K562 (cell line): ENCODE measurements around the gene GABRP. TPM values are rescaled to one million over a fixed set of nuclear protein-coding genes. Genes with fewer than 3 reads are reported as not detected.

ENCODE experiments used
- ATAC-seq: fragments of 200-7000 bp; cut with Tn5 transposase; 3 replicates; pipeline ENCODE4 v1.9.1; 2020; ENCODE audit warnings: moderate library complexity
- BruUV-seq: library from RNA; stranded (reverse); fragments of 400-500 nt; replicated peaks from 2 replicates; lab custom pipeline; 2021; lab: Mats Ljungman, UMichigan
- CTCF ChIA-PET: fragments of 300-600 bp; formaldehyde crosslinking; extraction: SDS; loops from one replicate; lab custom pipeline; 2021; ENCODE audit warnings: low intra/inter-chr PET ratio; lab: Yijun Ruan, JAX
- POLR2A ChIA-PET: fragments of 300-600, 350-650 bp; sonication (Branson Sonifier 250); formaldehyde crosslinking; extraction: SDS; loops from one replicate; lab custom pipeline; 2021; ENCODE audit warnings: antibody characterized with exemption, inconsistent platforms; lab: Yijun Ruan, JAX
- DNase-seq, 4 experiments: peaks; one replicate each; pipeline versions ENCODE4 v3.0.0 to v3.0.0-alpha.2; 2011 to 2018; ENCODE audit warnings: low spot score in 3 of 4, mixed read lengths in 3 of 4; ENCODE audit errors: extremely low read depth in 1 of 4
- FAIRE-seq: peaks from 2 replicates; lab custom pipeline; 2011; peaks lifted over from hg19 to GRCh38; lab: Jason Lieb, UNC
- H2AFZ ChIP-seq: 2 replicates; pipeline ENCODE4 v1.6.0; 2011; ENCODE audit warnings: low read depth, low read length, control low read depth, inconsistent platforms
- H3K27ac ChIP-seq: fragments of 200-600 bp; 3 replicates; pipeline ENCODE4 v1.8.0; 2011; ENCODE audit warnings: low read depth, mild to moderate bottlenecking, control low read depth, inconsistent platforms, low read length, moderate library complexity, mixed read lengths; ENCODE audit errors: extremely low read depth
- H3K27me3 ChIP-seq, 2 experiments: fragments of 300-600 bp in 1 of 2; 2 replicates in 1 of 2; 3 replicates in 1 of 2; pipeline versions ENCODE4 v1.6.0 to v1.8.0; 2011; ENCODE audit warnings: inconsistent platforms in 2 of 2, low read length in 2 of 2, mild to moderate bottlenecking in 1 of 2, mixed read lengths in 1 of 2, moderate library complexity in 1 of 2; ENCODE audit not compliant: control insufficient read depth in 2 of 2, insufficient read depth in 2 of 2
- H3K36me3 ChIP-seq: fragments of 300-600 bp; 3 replicates; pipeline ENCODE4 v1.8.0; 2011; ENCODE audit warnings: mild to moderate bottlenecking, low read length, inconsistent platforms; ENCODE audit not compliant: control insufficient read depth, insufficient read depth
- H3K4me1 ChIP-seq, 2 experiments: fragments of 200-600 bp in 1 of 2; replicated peaks in 1 of 2; 2 replicates in 1 of 2; 3 replicates in 1 of 2; pipeline versions ENCODE4 v1.5.1 to v1.8.0; 2011; ENCODE audit warnings: inconsistent platforms in 2 of 2, low read length in 2 of 2, mild to moderate bottlenecking in 1 of 2, mixed read lengths in 1 of 2, moderate library complexity in 1 of 2; ENCODE audit not compliant: control insufficient read depth in 2 of 2, insufficient read depth in 2 of 2
- H3K4me2 ChIP-seq: 2 replicates; pipeline ENCODE4 v1.6.1; 2011; ENCODE audit warnings: low read length, control low read depth, inconsistent platforms, mixed read lengths; ENCODE audit not compliant: insufficient read depth
- H3K4me3 ChIP-seq: fragments of 200-600 bp; sonication (generic), shearing (Covaris generic); 2 replicates; pipeline ENCODE4 v1.5.1; 2016; ENCODE audit warnings: control low read depth, inconsistent platforms
- H3K79me2 ChIP-seq: fragments of 200-600 bp; 3 replicates; pipeline ENCODE4 v1.8.0; 2011; ENCODE audit warnings: low read length, inconsistent platforms; ENCODE audit not compliant: control insufficient read depth, insufficient read depth
- H3K9ac ChIP-seq, 2 experiments: 2 replicates each; pipeline versions ENCODE4 v1.6.0 to v1.6.1; 2011; ENCODE audit warnings: low read depth in 2 of 2, low read length in 2 of 2, control low read depth in 1 of 2, inconsistent platforms in 1 of 2, mild to moderate bottlenecking in 1 of 2, mixed read lengths in 1 of 2; ENCODE audit not compliant: insufficient read depth in 1 of 2
- H3K9me1 ChIP-seq: one replicate; pipeline ENCODE4 v1.6.0; 2011; ENCODE audit warnings: inconsistent platforms, mild to moderate bottlenecking, low read length, moderate library complexity; ENCODE audit not compliant: control insufficient read depth, insufficient read depth
- H3K9me3 ChIP-seq: replicated peaks from 2 replicates; pipeline ENCODE4 v1.5.1; 2011; ENCODE audit warnings: low read depth, low read length, inconsistent platforms; ENCODE audit not compliant: control insufficient read depth, insufficient read depth
- H4K20me1 ChIP-seq: replicated peaks from 2 replicates; pipeline ENCODE4 v1.6.1; 2011; ENCODE audit warnings: low read length, inconsistent platforms, mixed read lengths; ENCODE audit not compliant: control insufficient read depth, insufficient read depth
- CBX8 ChIP-seq: fragments of 200-600 bp; sonication (generic); IDR thresholded peaks from 2 replicates; pipeline ENCODE4 v1.6.1; 2012; ENCODE audit warnings: borderline replicate concordance, mixed run types, low read depth, mild to moderate bottlenecking, moderate library complexity, mixed read lengths, low read length, control low read depth, inconsistent platforms; ENCODE audit not compliant: poor library complexity, severe bottlenecking; ENCODE audit errors: extremely low read depth
- CEBPZ ChIP-seq: fragments of 150-350 bp; IDR thresholded peaks from 2 replicates; pipeline ENCODE4 v1.6.1; 2014; ENCODE audit warnings: low read depth, mild to moderate bottlenecking, low read length, borderline replicate concordance
- ELF1 ChIP-seq: fragments of 200-800 bp; sonication (Bioruptor generic); IDR thresholded peaks from 2 replicates; pipeline ENCODE4 v1.6.1; 2016; ENCODE audit warnings: missing genetic modification characterization, missing compliant biosample characterization
- ELF2 ChIP-seq: fragments of 250-450 bp; sonication (Bioruptor Pico); IDR thresholded peaks from 2 replicates; pipeline ENCODE4 v1.5.0; 2021; ENCODE audit warnings: mild to moderate bottlenecking
- GABPA ChIP-seq: fragments of 200-800 bp; sonication (Bioruptor generic); conservative IDR thresholded peaks from 2 replicates; pipeline ENCODE4 v1.6.1; 2016; ENCODE audit warnings: low read depth, missing genetic modification characterization, missing compliant biosample characterization
- GABPB1 ChIP-seq: sonication (generic); formaldehyde crosslinking; IDR thresholded peaks from 2 replicates; pipeline ENCODE4 v1.8.0; 2022; ENCODE audit warnings: mild to moderate bottlenecking, missing genetic modification reagents
- HDAC2 ChIP-seq: fragments of 450-650 bp; IDR thresholded peaks from 2 replicates; pipeline ENCODE4 v1.6.1; 2016; ENCODE audit warnings: mild to moderate bottlenecking
- KHSRP ChIP-seq: fragments of 450-650 bp; IDR thresholded peaks from 2 replicates; pipeline ENCODE4 v1.6.1; 2017
- RAD21 ChIP-seq, 2 experiments: fragments of 250-450 bp in 1 of 2; fragments of 450-650 bp in 1 of 2; sonication (Bioruptor Pico) in 1 of 2; formaldehyde crosslinking in 1 of 2; IDR thresholded peaks in 1 of 2; conservative IDR thresholded peaks in 1 of 2; 2 replicates each; pipeline versions ENCODE4 v1.4.0 to v1.8.0; 2020 to 2022; ENCODE audit warnings: mild to moderate bottlenecking in 2 of 2, moderate library complexity in 1 of 2
- SLC30A9 ChIP-seq: fragments of 250-450 bp; sonication (Bioruptor Pico); IDR thresholded peaks from 2 replicates; pipeline ENCODE4 v1.8.0; 2022; ENCODE audit warnings: mild to moderate bottlenecking, moderate library complexity
- TEAD2 ChIP-seq: fragments of 450-650 bp; IDR thresholded peaks from 2 replicates; pipeline ENCODE4 v1.6.1; 2016; ENCODE audit warnings: missing genetic modification characterization, control low read depth, missing compliant biosample characterization
- ZMIZ1 ChIP-seq, 2 experiments: fragments of 150-350 bp in 1 of 2; IDR thresholded peaks; 2 replicates each; pipeline ENCODE4 v1.6.1; 2012 to 2016; ENCODE audit warnings: low read depth in 2 of 2, low read length in 2 of 2, mild to moderate bottlenecking in 1 of 2, moderate library complexity in 1 of 2
- ZNF124 ChIP-seq: sonication (generic); formaldehyde crosslinking; IDR thresholded peaks from 2 replicates; pipeline ENCODE4 v1.8.1; 2022; ENCODE audit warnings: missing genetic modification reagents
- ZNF175 ChIP-seq: fragments of 200-800 bp; sonication (Bioruptor generic); IDR thresholded peaks from 2 replicates; pipeline ENCODE4 v1.6.1; 2016; ENCODE audit warnings: low read depth, mild to moderate bottlenecking, missing genetic modification characterization, missing compliant biosample characterization
- ZNF354B ChIP-seq: fragments of 250-450 bp; sonication (Bioruptor Pico); IDR thresholded peaks from 2 replicates; pipeline ENCODE4 v1.4.0; 2020
- ZNF436 ChIP-seq: fragments of 250-450, 450-650 bp; sonication (Bioruptor Pico); formaldehyde crosslinking; IDR thresholded peaks from 2 replicates; pipeline ENCODE4 v1.7.0; 2020; ENCODE audit warnings: mild to moderate bottlenecking
- ZNF707 ChIP-seq: fragments of 250-450 bp; sonication (Bioruptor Pico); conservative IDR thresholded peaks from 2 replicates; pipeline ENCODE4 v1.8.0; 2022; ENCODE audit warnings: inconsistent platforms, mild to moderate bottlenecking, moderate library complexity
- WGBS: fragments of 100-300 bp; shearing (Covaris generic); methylation state at CpG from one replicate; pipeline ENCODE4 v1.1.6; 2016; ENCODE audit warnings: low coverage, mixed read lengths; ENCODE audit not compliant: insufficient coverage; ENCODE audit errors: missing lambda C conversion rate; 5-methylcytosine and 5-hydroxymethylcytosine counted together
- in situ Hi-C: fragments of 300-500 bp; cut with MboI; formaldehyde crosslinking; loops from 4 replicates; pipeline ENCODE4 v1.15.0; 2018; ENCODE audit warnings: inconsistent platforms, mixed read lengths
- intact Hi-C: fragments of 100-400 bp; cut with micrococcal nuclease; formaldehyde crosslinking; loops from 2 replicates; pipeline ENCODE4 v1.14.2; 2022
- polyA plus RNA-seq, 8 experiments: library from polyadenylated mRNA; depleted of rRNA in 4 of 8; stranded (reverse) in 5 of 8; unstranded in 3 of 8; fragments of >200 nt; fragmentation: Nextera tagmentation in 2 of 8; fragmentation: Illumina TruSeq in 1 of 8; extraction: Ambion mirVana in 2 of 8; extraction: Trizol in 1 of 8; gene quantifications; 2 replicates each; pipeline versions ENCODE4 v1.2.1 to v1.2.3, GENCODE V29; 2011 to 2014; ENCODE audit warnings: inconsistent platforms in 1 of 8, missing spikeins in 1 of 8
- total RNA-seq, 7 experiments: library from RNA; depleted of rRNA in 6 of 7; stranded (reverse); fragments of >200 nt in 6 of 7; fragmentation: Illumina TruSeq in 2 of 7; extraction: Trizol in 2 of 7; gene quantifications; 2 replicates each; pipeline versions ENCODE4 v1.2.1 to v1.2.3, GENCODE V29; 2011 to 2021; ENCODE audit warnings: low replicate concordance in 1 of 7

The GABRP gene
- total and polyA plus RNA-seq, 9 of the 15 experiments (the other 6 are each of a cell fraction or from before 2014, with no cell fraction given): not detected

GRCh38 chr5:170821257-170821800, 37.8 kb downstream of the GABRP start:
- H3K27me3 ChIP-seq: no peaks in the 10 kb centered on the region
- no TSS peak for BruUV-seq
- H3K4me1 ChIP-seq: no peaks in the 10 kb centered on the region
- ChIA-PET CTCF (no interaction called here), POLR2A (no interaction called here)
- 0% methylated on average over 4 of the region's 4 CpGs for WGBS
- H3K4me3 ChIP-seq: no peak overlapping the region
- no peak overlapping the region for H3K9ac ChIP-seq
- no peak overlapping the region for H3K4me2 ChIP-seq
- no peak overlapping the region for H3K27ac ChIP-seq
- H3K9me1 ChIP-seq: no peaks in the 10 kb centered on the region
- ATAC-seq (no peak), FAIRE-seq (no peak), DNase-seq (no peak)
- intact Hi-C loops: no loop called here
- no peaks in the 10 kb centered on the region; the same call in 1 of the 2 replicates for H3K9me3 ChIP-seq
- in situ Hi-C loops: no loop called here
- no peaks in the 10 kb centered on the region for H3K36me3 ChIP-seq
- no peaks in the 10 kb centered on the region for H4K20me1 ChIP-seq
- no peaks in the 10 kb centered on the region for H3K79me2 ChIP-seq
- H2AFZ ChIP-seq: no peak overlapping the region
- TF ChIP-seq TEAD2 (no peak), RAD21 (CRISPR knock-in tag; conservative IDR thresholded peaks at IDR 0.05 in 1 of 2, IDR thresholded peaks at IDR 0.05 in 1 of 2) (no peak), ELF1 (no peak), ZNF124 (CRISPR knock-in tag) (no peak), GABPA (no peak), ZNF354B (CRISPR knock-in tag) (no peak), ZNF175 (no peak), ELF2 (no peak), CEBPZ (no peak), ZNF707 (CRISPR knock-in tag) (no peak), HDAC2 (no peak), ZMIZ1 (IDR thresholded peaks at IDR 0.05; ENCODE audit: low read depth in 2 of 2, low read length in 2 of 2) (no peak), SLC30A9 (CRISPR knock-in tag) (no peak), CBX8 (no peak), KHSRP (no peak), ZNF436 (CRISPR knock-in tag) (no peak), GABPB1 (CRISPR knock-in tag) (no peak)
